Parathyroid adenoma (tissue), 2 donors: Measurements from ENCODE around the gene NUBP2.

ENCODE experiments used
- H2AFZ ChIP-seq: fragments of 300-600 bp; sonication (generic); one replicate; pipeline ENCODE4 v1.7.0; 2017; ENCODE audit warnings: antibody characterized with exemption, mild to moderate bottlenecking
- H3K27ac ChIP-seq: fragments of 300-600 bp; sonication (generic); one replicate; pipeline ENCODE4 v1.7.0; 2017
- H3K27me3 ChIP-seq: fragments of 300-600 bp; sonication (generic); one replicate; pipeline ENCODE4 v1.7.0; 2017; ENCODE audit warnings: low read length; ENCODE audit not compliant: control insufficient read depth, insufficient read depth
- H3K36me3 ChIP-seq: fragments of 300-600 bp; sonication (generic); one replicate; pipeline ENCODE4 v1.7.0; 2017; ENCODE audit warnings: low read length; ENCODE audit not compliant: control insufficient read depth, insufficient read depth
- H3K4me1 ChIP-seq: fragments of 300-600 bp; sonication (generic); one replicate; pipeline ENCODE4 v1.7.0; 2017; ENCODE audit warnings: control low read depth
- H3K4me2 ChIP-seq: fragments of 300-600 bp; sonication (generic); one replicate; pipeline ENCODE4 v1.7.0; 2017; ENCODE audit warnings: low read length
- H3K4me3 ChIP-seq: fragments of 300-600 bp; sonication (generic); one replicate; pipeline ENCODE4 v1.7.0; 2017; ENCODE audit warnings: low read depth, low read length
- H3K79me2 ChIP-seq: fragments of 300-600 bp; sonication (generic); one replicate; pipeline ENCODE4 v1.7.0; 2017; ENCODE audit warnings: control low read depth
- H3K9ac ChIP-seq: fragments of 300-600 bp; sonication (generic); one replicate; pipeline ENCODE4 v1.7.0; 2017; ENCODE audit warnings: mild to moderate bottlenecking
- H3K9me3 ChIP-seq: fragments of 300-600 bp; sonication (generic); one replicate; pipeline ENCODE4 v1.7.0; 2017; ENCODE audit warnings: low read length; ENCODE audit not compliant: control insufficient read depth
- TF ChIP-seq, protein P1 (sequence below): fragments of 300-600 bp; sonication (generic); IDR thresholded peaks from one replicate; pipeline ENCODE4 v1.7.0; 2017; ENCODE audit warnings: antibody characterized with exemption, mild to moderate bottlenecking
- donor health status: primary hyperparathyroidism.

Gene NUBP2

DNA sequence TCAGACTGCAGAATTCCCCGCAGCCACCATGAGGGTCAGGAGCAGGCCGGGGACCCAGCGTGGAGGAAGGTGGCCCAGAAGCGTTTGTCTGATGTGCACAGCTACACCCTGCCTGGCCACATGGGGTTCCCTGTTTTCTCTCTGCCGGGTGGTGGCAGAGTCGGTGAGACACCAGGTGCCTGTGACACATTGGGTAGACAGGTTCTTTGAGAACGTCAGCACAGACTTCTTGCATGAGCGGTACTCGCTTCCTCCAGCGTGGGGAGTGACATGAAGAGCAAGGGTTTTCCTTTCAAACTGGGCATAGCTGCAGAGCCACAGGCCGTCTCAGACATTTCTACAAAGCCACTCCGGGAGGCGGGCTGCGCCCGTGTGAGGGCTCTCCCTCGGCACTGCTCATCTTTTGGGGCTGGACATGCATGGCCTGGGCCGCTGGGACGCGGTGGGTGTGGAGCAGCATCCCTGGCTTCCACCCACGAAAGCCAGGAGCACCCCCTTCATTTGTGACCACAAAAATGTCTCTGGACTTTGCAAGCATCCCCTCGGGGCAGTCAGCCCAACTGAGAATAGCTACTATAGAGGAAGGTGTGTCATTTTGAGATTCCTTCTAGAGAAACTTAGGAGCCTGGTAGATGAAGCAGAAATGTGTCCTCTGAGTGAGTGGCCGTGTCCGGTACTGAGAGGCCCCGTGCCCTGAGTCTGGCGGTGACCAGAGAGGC, 37.4 kb upstream of the NUBP2 start:
- peaks cover 14% of the 10 kb centered on the region for H3K79me2 ChIP-seq
- no peaks in the 10 kb centered on the region for H3K36me3 ChIP-seq
- H3K27me3 ChIP-seq = no peaks in the 10 kb centered on the region
- H3K27ac ChIP-seq = no peak overlapping the region
- no peaks in the 10 kb centered on the region for H3K9me3 ChIP-seq
- H2AFZ ChIP-seq = no peak overlapping the region
- no peak overlapping the region for H3K4me3 ChIP-seq
- no peak overlapping the region for H3K4me2 ChIP-seq
- TF ChIP-seq, protein P1, sequence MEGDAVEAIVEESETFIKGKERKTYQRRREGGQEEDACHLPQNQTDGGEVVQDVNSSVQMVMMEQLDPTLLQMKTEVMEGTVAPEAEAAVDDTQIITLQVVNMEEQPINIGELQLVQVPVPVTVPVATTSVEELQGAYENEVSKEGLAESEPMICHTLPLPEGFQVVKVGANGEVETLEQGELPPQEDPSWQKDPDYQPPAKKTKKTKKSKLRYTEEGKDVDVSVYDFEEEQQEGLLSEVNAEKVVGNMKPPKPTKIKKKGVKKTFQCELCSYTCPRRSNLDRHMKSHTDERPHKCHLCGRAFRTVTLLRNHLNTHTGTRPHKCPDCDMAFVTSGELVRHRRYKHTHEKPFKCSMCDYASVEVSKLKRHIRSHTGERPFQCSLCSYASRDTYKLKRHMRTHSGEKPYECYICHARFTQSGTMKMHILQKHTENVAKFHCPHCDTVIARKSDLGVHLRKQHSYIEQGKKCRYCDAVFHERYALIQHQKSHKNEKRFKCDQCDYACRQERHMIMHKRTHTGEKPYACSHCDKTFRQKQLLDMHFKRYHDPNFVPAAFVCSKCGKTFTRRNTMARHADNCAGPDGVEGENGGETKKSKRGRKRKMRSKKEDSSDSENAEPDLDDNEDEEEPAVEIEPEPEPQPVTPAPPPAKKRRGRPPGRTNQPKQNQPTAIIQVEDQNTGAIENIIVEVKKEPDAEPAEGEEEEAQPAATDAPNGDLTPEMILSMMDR = no peak
- no peaks in the 10 kb centered on the region for H3K4me1 ChIP-seq
- H3K9ac ChIP-seq = no peak overlapping the region

DNA sequence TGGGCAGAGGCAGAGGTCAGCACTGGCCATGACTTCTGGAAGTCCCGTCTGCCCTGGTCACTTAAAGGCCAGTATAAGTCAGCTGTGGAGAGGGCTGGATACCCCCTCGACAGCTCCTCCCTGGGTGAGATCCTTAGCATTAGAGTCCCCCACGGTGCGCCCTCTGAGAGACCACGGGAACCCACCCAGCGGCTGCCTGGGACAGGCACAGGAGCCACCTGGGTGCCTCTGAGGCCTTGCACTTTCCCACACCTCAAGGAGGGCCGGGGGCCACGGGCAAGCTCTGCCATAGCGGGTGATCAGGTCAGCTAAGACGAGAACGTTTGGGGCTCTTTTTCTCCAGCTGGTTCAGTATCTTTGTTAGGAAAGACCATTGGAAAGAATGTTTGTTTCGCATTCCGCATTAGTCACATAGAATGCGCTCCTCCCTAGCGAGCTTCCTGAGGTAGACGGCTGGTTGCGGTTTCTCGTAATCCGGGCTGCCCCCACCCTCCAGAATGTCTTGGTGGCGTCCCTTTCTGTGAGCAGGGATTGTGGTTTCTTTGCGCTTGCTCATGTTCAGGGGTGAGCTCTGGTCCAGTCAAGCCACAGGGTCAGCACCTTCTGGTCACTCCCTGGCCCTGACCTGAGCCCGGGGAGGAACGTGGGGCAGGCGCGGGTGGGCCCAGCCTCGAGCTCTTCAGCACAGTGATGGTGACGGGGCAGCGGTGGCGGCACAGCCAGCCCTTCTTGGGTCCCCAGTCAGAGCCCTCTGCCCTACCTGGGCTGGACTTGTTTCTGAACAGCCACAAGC, 36.7 kb upstream of the NUBP2 start:
- Histone ChIP-seq H3K4me3 (no peak overlapping the region), H3K9ac (no peak overlapping the region), H3K36me3 (no peaks in the 10 kb centered on the region), H3K4me1 (no peaks in the 10 kb centered on the region), H3K27me3 (no peaks in the 10 kb centered on the region), H3K9me3 (no peaks in the 10 kb centered on the region), H3K79me2 (peaks cover 8% of the 10 kb centered on the region), H3K27ac (no peak overlapping the region), H2AFZ (no peak overlapping the region), H3K4me2 (no peak overlapping the region)
- TF ChIP-seq, protein P1 = no peak

DNA sequence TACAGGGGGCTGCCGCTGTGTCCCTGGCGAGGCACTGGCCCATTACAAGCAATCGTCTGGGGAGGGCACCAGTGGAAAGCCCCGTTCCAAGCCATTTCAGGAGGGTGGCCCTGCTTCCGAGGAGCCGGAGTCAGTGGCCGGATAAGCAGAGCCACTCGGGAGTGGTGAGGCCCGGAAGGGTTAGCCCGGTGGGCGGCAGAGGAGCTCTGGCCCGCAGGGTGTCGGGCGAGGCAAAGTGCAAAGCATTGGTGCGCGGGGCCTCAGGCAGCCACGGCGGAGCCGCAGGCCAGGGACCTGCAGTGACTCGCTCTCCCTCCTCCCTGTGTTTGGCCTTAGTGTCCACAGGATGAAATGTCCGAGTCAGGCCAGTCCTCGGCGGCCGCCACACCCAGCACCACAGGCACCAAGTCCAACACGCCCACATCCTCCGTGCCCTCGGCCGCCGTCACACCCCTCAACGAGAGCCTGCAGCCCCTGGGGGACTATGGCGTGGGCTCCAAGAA, 36.0 kb upstream of the NUBP2 start:
- TF ChIP-seq, protein P1 = no peak
- Histone ChIP-seq H3K79me2 (peaks cover 5% of the 10 kb centered on the region), H2AFZ (no peak overlapping the region), H3K4me2 (no peak overlapping the region), H3K36me3 (no peaks in the 10 kb centered on the region), H3K4me3 (no peak overlapping the region), H3K9me3 (no peaks in the 10 kb centered on the region), H3K27me3 (no peaks in the 10 kb centered on the region), H3K4me1 (no peaks in the 10 kb centered on the region), H3K9ac (no peak overlapping the region), H3K27ac (no peak overlapping the region)

DNA sequence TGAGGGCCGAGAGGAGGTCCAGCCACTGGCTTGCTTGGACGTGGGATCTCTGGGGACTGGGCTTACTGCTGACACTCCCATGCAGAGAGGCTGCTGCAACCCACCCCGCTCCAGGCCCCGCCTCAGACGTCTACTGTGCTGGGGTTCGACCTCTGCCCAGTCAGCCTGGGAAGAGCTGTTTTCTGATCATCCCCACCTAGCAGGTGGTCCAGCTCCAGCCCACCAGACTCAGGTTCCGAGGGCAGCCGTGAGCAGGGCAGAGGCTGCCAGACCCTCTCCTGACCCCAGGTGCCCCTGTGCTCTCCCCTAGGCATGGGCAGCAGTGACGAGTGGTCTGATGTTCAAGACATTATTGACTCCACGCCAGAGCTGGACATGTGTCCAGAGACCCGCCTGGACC, 34.8 kb upstream of the NUBP2 start:
- no peaks in the 10 kb centered on the region for H3K9me3 ChIP-seq
- no peak overlapping the region for H3K27ac ChIP-seq
- H3K4me3 ChIP-seq = no peak overlapping the region
- no peaks in the 10 kb centered on the region for H3K36me3 ChIP-seq
- H3K4me2 ChIP-seq = no peak overlapping the region
- no peaks in the 10 kb centered on the region for H3K27me3 ChIP-seq
- H3K4me1 ChIP-seq = no peaks in the 10 kb centered on the region
- no peaks in the 10 kb centered on the region for H3K79me2 ChIP-seq
- TF ChIP-seq, protein P1 = no peak
- no peak overlapping the region for H3K9ac ChIP-seq
- no peak overlapping the region for H2AFZ ChIP-seq
